ENCODE results near the gene SYNE2.
"Not testable (repeated sequence)": the region's sequence is repeated elsewhere in the genome, so short reads cannot be mapped to it uniquely, and the experiment has no call there.

The SYNE2 gene

DNA sequence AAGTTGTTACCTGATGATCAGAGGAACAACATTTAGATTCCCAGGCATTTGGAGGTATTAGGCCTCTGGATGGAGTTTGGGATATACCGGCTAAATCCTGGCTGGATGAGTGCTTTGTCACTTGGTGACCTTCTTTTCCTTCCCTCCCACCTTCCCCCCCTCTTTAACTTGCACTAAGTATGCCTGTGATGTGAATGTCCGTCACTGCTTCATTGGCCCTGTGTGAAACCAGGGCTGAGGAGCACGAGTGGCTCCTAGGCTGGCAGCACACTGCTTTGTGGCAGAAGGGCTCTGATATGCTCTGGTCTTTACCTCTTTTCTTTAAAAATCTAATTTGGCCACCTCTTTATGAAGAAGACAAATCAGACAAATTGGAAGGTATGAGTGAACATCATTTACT lies 345.7 kb downstream of the SYNE2 start:
- no peak for DNase-seq

DNA sequence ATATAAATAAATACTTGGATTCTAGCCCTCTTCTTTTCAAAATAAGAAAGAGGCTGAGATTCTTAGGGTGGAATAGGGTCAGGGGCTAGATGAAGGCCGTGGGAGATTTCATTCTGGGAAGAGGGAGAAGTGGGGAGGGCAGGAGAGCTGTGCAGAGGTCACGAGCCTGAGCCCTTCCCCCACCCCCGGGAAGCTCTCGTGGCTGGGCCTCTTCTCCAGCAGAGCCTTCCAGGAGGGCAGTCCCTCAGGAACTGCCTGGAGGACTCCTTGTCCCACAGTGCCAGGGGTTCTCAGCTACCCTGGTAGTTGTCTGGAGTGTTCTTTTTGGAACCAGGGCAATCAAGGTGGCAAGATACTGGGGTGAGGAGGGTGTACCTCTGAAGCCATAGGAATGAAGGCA lies 347.4 kb downstream of the SYNE2 start:
- DNase-seq: no peak

DNA sequence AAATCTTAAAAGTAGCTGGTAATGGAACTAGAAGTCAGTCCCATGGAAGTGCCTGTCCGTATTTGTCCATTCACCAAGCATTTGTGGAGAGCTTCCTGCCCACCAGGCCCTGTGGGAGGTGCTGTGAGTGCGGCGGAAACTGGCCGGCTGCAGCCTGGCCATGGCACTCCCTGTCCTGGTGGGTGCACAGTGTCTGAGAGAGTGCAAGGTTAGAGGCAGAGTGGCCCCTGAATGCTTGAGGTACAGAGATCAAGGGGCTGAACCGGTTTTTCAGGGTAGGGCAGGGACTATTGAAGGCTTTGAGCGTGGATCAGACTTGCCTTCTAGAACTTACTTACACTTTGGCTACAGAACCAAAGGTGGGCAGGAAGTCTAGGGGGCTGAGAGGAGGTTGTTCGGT lies 348.5 kb downstream of the SYNE2 start:
- DNase-seq: no peak

DNA sequence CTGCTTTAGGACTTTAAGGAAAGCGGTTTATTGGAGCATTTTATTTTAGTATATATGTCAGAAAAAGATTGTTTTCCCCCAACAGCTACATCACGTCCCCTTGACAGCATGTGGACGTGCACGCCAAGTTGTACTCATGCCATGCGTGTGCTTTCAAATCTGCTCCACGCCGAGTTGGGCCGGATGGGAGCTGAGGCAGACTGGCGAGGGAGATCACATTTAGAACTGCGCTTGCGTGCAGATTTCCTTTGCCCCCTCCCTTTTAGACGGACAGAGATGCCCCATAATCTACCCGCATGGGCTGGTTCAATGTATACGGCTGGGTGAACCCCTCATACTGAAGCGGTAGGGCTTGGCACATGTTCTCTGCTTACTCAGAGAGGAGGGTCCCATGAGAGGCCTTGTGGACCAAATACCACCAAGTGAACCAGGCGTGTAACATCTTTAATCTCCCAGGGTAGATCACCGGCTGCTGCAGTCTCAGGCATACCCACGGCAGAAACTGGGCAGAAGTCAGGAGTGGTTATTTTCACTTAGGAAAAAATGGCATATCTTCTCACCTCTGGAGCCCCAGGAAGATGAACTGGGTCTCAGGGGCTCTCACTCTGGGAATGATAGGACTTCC lies 349.2 kb downstream of the SYNE2 start:
- no peak for DNase-seq

DNA sequence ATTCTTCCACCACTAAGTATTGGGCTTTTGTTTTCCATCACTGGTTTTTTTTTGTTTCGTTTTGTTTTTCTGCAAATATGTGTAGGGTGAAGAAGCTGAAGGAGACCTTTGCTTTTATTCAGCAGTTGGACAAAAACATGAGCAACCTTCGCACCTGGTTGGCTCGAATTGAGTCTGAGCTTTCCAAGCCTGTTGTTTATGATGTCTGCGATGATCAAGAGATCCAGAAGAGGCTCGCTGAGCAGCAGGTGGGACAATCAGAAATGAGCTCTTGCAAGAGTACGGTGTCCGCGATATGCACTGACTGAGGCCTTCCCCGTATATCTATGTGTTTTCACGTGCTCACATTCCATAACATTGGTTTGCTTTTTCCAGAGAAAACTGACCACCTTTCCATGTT lies 349.9 kb downstream of the SYNE2 start:
- DNase-seq: no peak

DNA sequence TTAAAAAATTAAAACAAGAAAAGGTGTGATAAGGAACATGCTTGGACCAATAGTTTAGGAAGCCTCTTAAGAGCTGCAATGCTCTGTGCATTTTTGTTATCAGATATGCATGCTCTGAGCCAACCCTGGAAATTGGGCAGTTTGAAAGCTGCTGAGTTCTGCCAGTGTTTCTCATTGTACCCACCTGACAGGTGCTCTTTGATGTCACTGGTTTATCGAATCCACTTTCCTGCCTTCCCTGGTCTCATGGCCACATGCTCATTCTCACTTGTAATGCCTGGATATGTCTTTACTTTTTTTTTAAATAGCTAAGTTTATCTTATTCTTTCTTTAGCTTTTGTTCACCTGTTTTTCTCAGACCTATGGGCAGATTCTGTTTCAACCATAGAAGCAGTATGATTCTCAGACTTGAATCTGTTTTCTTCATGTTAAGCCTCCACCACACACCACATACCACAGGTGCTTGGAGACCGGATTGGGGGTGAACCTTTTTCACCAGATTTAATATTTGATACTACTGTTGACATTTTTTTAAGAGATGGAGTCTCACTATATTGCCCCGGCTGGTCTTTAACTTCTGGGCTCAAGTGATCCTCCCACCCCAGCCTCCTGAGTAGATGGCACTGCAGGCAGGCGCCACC lies 350.7 kb downstream of the SYNE2 start:
- no peak for DNase-seq

DNA sequence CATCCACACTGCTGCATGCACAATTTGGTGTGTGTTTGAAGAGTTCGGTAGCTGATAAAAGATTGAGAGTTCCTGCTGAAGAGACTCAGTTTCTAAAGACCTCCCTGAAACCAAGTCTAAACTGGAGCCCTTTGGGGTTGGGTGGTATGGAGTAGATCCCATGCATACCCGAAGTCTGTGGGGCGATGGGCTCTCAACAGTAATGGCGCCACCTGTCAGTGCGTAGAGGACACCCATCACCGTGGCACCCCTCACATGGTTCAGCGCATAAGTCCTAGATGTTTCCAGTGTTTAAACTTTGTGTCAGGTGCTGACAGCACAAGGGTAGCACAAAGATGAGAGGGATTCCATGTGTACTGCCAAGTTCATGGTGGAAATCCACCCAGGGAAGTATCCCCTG lies 355.5 kb downstream of the SYNE2 start:
- no peak for DNase-seq

DNA sequence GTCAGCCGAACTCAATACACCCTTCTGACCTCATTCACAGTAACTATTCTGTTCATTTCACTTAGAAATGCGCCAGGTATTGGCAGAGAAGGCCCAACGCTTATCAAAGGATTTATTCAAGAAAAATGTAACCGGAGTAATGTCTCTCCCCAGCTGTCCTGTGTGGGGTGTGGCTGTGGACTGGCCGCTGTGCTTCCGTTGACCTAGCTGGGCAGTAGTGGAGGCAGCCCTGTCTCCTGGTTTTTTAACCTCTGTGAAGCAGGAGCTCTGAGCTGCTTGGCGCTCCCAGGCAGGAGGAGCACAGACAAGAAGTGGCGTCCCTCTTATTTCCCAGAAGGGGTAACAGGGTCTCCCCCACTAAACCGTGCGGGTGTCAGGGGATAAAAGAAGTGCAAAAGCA lies 356.2 kb downstream of the SYNE2 start:
- no peak for DNase-seq

DNA sequence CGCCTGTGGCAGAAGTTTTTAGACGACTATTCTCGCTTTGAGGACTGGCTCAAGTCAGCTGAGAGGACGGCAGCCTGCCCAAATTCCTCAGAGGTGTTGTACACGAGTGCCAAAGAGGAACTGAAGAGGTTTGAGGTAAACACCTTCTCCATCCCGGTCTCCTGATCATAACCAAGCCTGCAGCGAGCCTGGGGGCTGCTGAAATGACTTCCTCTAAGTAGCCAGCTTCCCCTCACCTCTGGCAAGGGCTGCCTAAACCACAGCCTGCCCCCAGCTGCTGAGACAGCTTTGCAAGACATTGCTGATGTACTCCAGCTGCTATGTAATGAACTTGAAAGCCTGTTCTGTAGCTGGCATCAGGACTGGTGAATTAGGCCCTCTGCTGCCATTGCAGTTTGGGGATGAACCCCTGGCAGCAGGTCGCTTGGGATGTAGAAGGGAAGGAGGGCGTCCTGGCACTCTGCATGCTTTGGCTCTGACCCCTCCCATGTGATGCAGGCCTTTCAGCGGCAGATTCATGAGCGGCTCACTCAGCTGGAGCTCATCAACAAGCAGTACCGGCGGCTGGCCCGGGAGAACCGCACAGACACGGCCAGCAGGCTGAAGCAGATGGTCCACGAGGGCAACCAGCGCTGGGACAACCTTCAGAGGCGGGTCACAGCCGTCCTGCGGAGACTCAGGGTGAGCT lies 356.8 kb downstream of the SYNE2 start:
- DNase-seq: no peak

DNA sequence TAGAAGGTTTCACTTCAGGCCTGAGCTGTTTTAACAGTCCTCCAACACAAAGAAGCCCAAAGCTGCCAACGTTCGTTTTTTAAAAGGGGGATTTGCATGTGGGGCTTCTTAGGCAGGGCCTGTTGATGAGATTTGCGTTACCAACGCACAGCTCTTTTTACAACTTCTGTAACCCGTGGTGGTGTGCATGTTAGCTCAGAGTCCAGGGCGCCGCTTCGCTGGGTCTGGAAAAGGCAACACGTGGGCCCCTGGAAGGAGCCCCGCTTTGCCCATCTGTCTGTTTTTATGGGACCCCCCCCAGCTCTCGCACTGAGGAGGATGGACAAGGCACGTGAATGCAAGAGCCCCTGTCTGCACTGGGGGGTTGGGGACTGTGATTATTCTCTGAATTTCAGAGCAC lies 357.4 kb downstream of the SYNE2 start:
- DNase-seq: no peak

DNA sequence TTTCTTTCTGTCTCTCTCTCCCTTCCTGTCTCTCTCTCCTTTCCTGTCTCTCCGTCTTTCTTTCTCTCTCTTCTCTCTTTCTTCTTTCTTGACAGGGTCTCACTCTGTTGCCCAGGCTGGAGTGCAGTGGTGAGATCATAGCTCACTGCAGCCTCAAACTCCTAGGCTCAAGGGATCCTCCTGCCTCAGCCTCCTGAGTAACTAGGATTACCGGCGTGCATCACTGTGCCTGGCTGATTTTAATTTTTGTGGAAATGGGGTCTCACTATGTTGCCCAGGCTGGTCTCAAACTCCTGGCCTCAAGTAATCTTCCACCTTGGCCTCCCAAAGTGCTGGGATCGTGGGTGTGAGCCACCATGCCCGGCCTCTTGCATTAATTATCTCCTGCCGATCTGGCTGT lies 358.1 kb downstream of the SYNE2 start:
- not testable (repeated sequence) for DNase-seq

DNA sequence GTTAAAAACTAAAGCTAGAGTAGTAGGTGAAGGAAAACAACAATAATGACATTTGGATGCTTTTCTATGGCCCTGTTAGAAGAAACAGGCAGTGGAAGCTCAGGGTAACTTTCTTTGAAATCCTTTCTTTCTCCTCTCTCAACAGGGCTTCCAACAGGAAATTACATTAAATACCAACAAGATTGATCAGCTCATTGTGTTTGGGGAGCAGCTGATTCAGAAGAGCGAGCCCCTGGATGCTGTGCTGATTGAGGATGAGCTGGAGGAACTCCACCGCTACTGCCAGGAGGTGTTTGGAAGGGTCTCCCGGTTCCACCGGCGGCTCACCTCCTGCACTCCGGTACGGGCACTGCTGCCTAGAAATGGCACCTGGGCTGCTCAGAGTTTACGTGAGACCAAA lies 359.9 kb downstream of the SYNE2 start:
- DNase-seq: no peak

DNA sequence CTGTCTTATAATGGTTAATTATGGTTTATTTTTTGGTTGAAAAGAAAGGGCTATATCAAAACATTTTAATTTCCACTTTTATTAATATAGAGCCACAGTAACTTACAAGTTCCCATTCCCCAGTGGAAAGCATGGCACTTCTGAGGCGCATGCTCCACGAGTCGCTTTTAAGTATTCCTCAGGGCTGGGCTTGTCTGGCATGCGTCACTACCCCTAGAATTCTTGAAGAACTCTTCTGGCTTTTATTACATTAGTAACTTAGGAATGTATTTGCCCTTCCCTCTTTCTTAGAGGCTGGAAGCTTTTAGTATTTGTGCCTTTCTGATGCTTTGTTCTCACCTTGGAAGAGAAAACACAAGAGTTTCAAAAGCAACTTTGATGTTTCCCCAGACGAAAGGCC lies 360.3 kb downstream of the SYNE2 start:
- DNase-seq: no peak

DNA sequence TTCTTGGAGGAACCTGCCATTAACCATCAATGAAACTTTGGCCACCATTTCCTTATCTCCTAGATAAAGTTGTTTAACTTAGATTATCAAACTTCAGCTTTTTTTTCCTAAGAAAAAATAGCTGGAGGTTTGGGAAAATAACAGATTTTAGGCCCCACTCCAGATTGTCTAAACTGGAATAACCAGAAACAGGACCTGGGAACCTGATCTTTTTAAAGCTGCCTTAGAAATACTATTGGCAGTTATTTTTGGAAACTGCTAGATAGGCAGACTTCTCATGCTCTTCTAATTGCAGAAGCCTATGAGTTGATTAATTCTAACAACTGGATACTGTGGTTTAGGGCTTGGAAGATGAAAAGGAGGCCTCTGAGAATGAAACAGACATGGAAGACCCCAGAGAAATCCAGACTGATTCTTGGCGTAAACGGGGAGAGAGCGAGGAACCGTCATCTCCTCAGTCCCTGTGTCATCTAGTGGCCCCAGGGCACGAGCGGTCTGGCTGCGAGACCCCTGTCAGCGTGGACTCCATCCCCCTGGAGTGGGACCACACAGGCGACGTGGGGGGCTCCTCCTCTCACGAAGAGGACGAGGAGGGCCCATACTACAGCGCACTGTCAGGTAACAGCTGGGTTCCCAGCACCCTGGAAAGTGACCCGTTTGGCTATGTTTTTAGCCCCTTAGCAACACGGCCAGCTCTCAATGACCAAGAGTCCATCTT lies 361.2 kb downstream of the SYNE2 start:
- DNase-seq: no peak

DNA sequence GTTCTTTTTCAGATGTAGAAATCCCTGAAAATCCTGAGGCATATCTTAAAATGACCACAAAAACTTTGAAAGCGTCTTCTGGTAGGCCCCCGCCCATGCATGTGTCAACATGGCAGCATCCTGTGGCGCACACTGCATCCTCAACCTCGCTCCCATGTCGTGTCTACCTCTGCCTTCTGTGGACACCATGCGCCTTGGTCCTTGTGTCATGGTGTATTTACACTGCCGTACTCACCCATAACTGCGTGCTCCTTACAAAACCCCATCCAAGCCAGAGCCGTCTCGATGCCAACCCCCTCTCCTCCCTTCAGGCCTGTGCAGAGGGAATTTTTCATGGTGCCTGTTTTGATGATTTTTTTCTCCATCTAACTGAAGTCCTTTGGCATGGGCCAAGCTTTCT lies 362.5 kb downstream of the SYNE2 start:
- DNase-seq: no peak

DNA sequence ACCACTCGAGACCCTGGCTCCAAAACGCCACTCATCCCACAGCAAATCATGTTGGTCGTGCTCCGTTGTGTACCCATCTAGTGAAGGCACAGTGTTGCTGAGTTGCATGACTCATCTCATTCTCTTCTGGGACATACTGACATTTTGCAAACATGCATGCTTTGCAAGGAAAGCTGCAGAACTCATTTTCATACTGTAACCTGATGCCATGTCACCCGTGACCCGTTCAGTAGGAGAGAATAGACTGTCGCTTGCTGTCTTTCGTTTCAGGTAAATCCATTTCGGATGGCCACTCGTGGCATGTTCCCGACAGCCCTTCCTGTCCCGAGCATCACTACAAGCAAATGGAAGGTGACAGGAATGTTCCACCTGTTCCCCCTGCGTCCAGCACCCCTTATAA lies 363.2 kb downstream of the SYNE2 start:
- DNase-seq: no peak

DNA sequence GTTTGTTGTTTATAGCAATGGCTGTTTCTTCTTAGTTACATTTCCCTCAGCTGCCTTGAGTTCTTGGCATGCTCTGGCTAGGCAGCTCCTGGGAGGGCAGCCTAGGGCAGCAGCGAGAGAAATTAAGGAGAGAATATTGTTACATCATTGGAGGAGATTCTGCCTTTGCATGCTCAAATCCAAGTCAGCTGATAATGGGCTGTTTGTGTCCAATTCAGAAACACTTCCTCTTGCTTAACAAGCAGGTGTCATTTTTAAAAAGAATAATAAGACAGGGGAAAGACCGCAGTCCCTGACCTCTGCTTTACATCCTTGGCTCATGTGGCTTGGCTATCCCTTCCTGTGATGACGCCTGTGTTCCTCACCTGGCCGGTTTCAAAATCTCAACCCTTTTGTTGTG lies 364.5 kb downstream of the SYNE2 start:
- DNase-seq: no peak

DNA sequence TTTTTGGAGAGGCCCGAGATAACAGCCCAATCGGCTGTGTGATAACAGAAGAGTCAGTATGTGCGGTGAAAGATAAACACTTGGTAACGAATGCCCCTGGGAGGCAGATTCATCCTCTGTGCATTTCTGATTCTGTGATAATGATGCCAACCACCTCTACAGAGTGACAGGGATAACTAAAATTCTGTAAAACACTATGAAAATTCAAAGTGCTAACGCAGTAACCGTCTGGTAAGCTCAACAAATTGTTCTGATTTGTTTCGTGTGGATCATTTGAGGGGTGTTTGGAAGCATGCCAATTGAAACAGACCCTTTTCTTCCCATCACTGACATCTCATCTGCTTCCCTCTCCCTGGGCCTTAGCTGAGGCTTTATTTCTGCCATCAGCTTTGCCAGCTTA lies 365.0 kb downstream of the SYNE2 start:
- DNase-seq: no peak

DNA sequence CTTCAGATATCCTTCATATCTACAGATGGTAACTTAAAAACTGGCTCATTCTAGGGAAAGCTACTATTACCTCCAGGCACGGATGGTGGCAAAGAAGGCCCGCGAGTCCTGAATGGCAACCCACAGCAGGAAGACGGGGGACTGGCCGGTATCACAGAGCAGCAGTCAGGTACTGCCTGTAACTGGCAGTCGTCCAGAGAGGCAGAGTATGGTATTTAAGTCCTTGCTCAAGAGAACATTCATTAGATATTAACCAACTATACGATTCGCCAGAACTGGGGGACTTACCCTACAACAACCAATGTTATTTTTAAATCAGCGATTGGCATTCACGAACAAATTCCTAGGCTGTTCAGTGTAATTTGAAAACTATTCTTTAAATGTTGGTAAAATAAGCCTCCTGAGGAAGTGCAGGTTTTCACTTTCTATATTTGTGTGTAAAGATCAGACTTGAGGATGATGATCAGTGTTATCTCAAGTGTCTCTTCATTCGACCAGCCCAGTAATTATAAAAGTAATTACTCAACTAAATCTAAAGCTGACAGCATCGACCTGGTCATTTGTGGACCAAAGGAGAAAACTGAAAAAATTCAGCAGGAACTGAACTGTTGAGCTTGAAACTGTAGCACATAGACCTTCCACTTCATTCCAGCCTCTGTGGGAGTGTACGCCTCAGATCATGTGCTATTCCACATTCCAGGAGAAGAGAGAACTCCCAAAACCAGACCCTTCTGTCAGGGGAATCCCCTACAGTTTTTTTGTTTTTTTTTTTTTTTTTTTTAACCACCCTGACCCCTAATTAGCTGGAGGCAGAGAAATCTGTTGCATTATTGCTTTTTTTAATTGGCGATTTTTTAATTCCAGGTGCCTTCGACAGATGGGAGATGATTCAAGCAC lies 365.8 kb downstream of the SYNE2 start:
- DNase-seq: no peak

DNA sequence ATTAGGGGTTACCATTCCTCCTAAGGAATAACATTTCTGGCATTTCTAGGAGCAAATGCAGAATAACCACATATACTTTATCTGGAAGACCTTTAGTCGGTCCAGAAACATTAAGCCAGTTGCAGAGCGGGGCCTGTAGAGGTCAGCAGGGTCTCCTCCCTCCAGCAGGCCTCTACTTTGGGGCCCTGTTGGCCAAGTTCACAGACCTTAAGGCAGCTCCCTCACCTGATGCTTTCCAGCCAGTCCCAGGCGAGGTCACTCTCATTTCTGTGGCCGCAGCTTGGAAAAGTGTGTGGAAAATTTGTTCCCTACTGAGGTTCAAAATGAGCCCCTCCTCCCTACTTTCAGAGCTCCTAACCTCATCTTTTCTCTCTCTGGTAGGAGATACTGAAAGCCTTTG lies 367.3 kb downstream of the SYNE2 start:
- no peak for DNase-seq

DNA sequence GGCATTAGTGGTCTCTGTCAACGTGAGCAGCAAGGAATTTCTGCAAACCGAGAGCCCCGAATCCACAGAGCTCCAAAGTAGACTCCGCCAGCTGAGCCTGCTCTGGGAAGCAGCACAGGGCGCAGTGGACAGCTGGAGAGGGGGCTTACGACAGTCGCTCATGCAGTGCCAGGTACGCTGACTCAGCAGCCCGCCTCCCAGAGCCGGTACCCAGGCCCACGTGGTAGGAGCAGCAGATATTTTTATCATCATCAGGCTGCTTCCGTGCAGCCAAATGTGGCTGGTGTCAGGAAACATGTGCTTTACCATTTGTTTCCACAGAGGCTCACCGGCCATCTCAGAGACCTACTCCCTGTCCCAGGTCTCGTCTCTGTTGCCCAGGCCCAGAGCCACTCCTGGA lies 367.7 kb downstream of the SYNE2 start:
- DNase-seq: no peak

DNA sequence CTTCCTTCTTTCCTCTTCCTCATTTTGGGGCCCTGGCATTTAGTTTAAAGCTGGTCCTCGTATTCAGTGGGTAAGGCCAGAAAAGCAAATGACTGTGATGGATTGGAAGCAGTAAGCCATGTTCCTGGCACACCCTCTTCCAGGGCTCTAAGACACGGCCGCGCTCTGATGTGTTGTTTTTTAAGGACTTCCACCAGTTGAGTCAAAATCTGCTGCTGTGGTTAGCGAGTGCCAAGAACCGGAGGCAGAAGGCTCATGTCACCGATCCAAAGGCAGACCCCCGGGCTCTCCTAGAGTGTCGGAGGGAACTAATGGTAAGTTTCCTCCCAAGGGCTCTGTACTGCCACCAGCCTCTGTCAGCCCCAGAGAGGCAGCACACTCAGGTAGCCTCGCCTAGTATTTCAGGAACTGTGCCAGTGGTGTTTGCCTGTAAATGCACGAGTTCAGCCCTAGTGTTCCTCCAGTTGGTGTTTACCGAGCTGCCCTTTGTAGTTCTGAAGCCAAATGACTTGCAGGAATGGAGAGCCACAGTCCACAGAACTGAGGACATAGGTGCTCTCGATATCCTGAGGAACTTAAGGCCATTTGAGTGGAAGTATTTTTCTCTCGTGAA lies 368.7 kb downstream of the SYNE2 start:
- no peak for DNase-seq

Data from DMS79 treated with DMSO at 0.1 percent for 48 hours (cell line).